ENCODE data around the gene GLRB.

Gene GLRB

GRCh38 chr4:157099506-157099905 is 23.6 kb downstream of the GLRB start:
- Histone ChIP-seq H3K79me2 (ENCODE audit: insufficient read depth, low read length) (no peaks in the 10 kb centered on the region), H3K4me3 (ENCODE audit: insufficient read depth, low read length, poor library complexity, severe bottlenecking) (no peak overlapping the region), H3K4me2 (ENCODE audit: low read depth, low read length, poor library complexity, severe bottlenecking) (no peak overlapping the region), H2AFZ (ENCODE audit: low read depth, low read length, severe bottlenecking) (no peak overlapping the region), H3K27me3 (ENCODE audit: low read length) (no peaks in the 10 kb centered on the region), H3K27ac (ENCODE audit: low read depth, low read length) (no peak overlapping the region), H3K9ac (ENCODE audit: low read length) (no peak overlapping the region), H3K9me2 (replicated peaks; ENCODE audit: insufficient read depth, low read length) (no peaks in the 10 kb centered on the region), H4K20me1 (ENCODE audit: low read depth, low read length) (no peaks in the 10 kb centered on the region), H3K9me3 (ENCODE audit: insufficient read depth, low read length) (no peaks in the 10 kb centered on the region), H3K36me3 (ENCODE audit: low read length) (no peaks in the 10 kb centered on the region), H3F3A (ENCODE audit: insufficient read depth) (no peaks in the 10 kb centered on the region)
- TF ChIP-seq CTCF (IDR thresholded peaks at IDR 0.05; ENCODE audit: insufficient read depth, low read length, poor library complexity, severe bottlenecking) = no peak
- no peak for TF ChIP-seq EZH2phosphoT487 (conservative IDR thresholded peaks at IDR 0.05; ENCODE audit: low read length)

GRCh38 chr4:157104541-157104940 is 28.6 kb downstream of the GLRB start:
- Histone ChIP-seq H3F3A (ENCODE audit: insufficient read depth) (no peaks in the 10 kb centered on the region), H3K9me2 (replicated peaks; ENCODE audit: insufficient read depth, low read length) (no peaks in the 10 kb centered on the region), H3K79me2 (ENCODE audit: insufficient read depth, low read length) (no peaks in the 10 kb centered on the region), H2AFZ (ENCODE audit: low read depth, low read length, severe bottlenecking) (no peak overlapping the region), H3K9ac (ENCODE audit: low read length) (no peak overlapping the region), H3K36me3 (ENCODE audit: low read length) (no peaks in the 10 kb centered on the region), H3K9me3 (ENCODE audit: insufficient read depth, low read length) (no peaks in the 10 kb centered on the region), H4K20me1 (ENCODE audit: low read depth, low read length) (no peaks in the 10 kb centered on the region), H3K4me2 (ENCODE audit: low read depth, low read length, poor library complexity, severe bottlenecking) (no peak overlapping the region), H3K27ac (ENCODE audit: low read depth, low read length) (no peak overlapping the region), H3K4me3 (ENCODE audit: insufficient read depth, low read length, poor library complexity, severe bottlenecking) (no peak overlapping the region), H3K27me3 (ENCODE audit: low read length) (no peaks in the 10 kb centered on the region)
- no peak for TF ChIP-seq EZH2phosphoT487 (conservative IDR thresholded peaks at IDR 0.05; ENCODE audit: low read length)
- no peak for TF ChIP-seq CTCF (IDR thresholded peaks at IDR 0.05; ENCODE audit: insufficient read depth, low read length, poor library complexity, severe bottlenecking)

- TF ChIP-seq EZH2phosphoT487 (conservative IDR thresholded peaks at IDR 0.05; ENCODE audit: low read length) (no peak), CTCF (IDR thresholded peaks at IDR 0.05; ENCODE audit: insufficient read depth, low read length, poor library complexity, severe bottlenecking) (no peak)
- H3K9me3 ChIP-seq (ENCODE audit: insufficient read depth, low read length) = no peaks in the 10 kb centered on the region
Observed at GRCh38 chr4:157114671-157115070, 38.7 kb downstream of the GLRB start.

More at GRCh38 chr4:157114671-157115070, 38.7 kb downstream of the GLRB start:
- H3F3A ChIP-seq (ENCODE audit: insufficient read depth) = no peaks in the 10 kb centered on the region
- no peaks in the 10 kb centered on the region for H3K36me3 ChIP-seq (ENCODE audit: low read length)
- no peak overlapping the region for H3K4me2 ChIP-seq (ENCODE audit: low read depth, low read length, poor library complexity, severe bottlenecking)
- H3K27me3 ChIP-seq (ENCODE audit: low read length) = no peaks in the 10 kb centered on the region
- no peak overlapping the region for H3K27ac ChIP-seq (ENCODE audit: low read depth, low read length)
- no peaks in the 10 kb centered on the region for H3K79me2 ChIP-seq (ENCODE audit: insufficient read depth, low read length)
- H4K20me1 ChIP-seq (ENCODE audit: low read depth, low read length) = no peaks in the 10 kb centered on the region
- H3K9ac ChIP-seq (ENCODE audit: low read length) = no peak overlapping the region
- H3K9me2 ChIP-seq (replicated peaks; ENCODE audit: insufficient read depth, low read length) = no peaks in the 10 kb centered on the region
- no peak overlapping the region for H2AFZ ChIP-seq (ENCODE audit: low read depth, low read length, severe bottlenecking)
- no peak overlapping the region for H3K4me3 ChIP-seq (ENCODE audit: insufficient read depth, low read length, poor library complexity, severe bottlenecking)
